GM12865 (cell line): ENCODE results near the gene OSM.
A peak's percentile ranks its signal among the peaks of the same experiment; 100 is the strongest.

Experiments used
- DNase-seq: peaks from one replicate; pipeline ENCODE4 v3.0.0; 2010; ENCODE audit warnings: low read depth
- H3K4me3 ChIP-seq: 2 replicates; pipeline ENCODE4 v1.5.1; 2011; ENCODE audit warnings: mild to moderate bottlenecking, low read depth, low read length, control low read depth
- CTCF ChIP-seq: IDR thresholded peaks from 2 replicates; pipeline ENCODE4 v1.5.1; 2011; ENCODE audit warnings: low read length, control low read depth, low read depth, inconsistent platforms; ENCODE audit not compliant: insufficient read depth; ENCODE audit errors: missing control alignments

OSM gene

GRCh38 chr22:30288419-30289140, 21.9 kb upstream of the OSM start:
- TF ChIP-seq CTCF, result no peak
- peak overlapping the region; percentile 73 for H3K4me3 ChIP-seq
- DNase-seq, result no peak

GRCh38 chr22:30287648-30288418, 21.2 kb upstream of the OSM start:
- peak; percentile 91 for DNase-seq
- no peak overlapping the region for H3K4me3 ChIP-seq
- TF ChIP-seq CTCF, result peak; percentile 89

DNA sequence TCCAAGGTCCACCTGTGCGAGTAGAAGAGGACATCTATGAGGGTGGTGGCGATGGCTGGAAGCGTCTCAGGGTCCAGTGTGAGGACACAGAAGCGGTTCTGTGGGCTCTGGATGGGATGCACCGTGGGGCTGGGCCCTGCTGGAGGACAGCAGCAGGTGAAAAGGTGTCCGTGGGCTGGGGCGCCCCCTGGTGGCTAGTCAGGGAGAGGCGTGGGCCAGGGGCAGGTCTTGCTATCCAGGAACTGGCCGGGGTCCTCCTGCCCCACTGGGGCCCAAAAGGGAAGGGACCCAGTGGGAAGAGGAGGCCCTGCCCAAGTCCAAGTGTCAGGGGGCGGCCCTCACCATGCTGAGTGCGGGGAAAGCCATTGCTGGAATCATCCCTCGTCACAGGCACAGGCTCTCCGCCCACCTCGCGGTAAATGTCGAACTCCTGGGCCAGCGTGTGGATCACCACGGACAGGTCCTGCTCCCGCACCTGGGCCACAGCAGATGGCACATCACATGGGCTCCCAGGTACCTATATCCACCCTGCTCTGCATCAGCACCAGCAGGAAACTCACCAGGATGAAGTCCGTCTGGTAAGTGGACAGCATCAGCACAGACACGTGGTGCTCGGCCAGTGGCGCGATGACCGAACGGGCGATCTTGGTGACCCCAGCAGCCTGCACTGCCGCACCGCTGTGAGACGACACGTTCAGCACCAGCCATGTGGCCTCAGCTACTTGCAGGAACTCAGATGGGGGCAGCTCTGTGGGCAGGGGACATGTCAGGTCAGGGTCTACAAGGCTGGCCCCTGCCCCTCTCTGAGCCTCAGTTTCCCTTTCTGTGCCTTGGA, 20.4 kb upstream of the OSM start:
- no peak overlapping the region for H3K4me3 ChIP-seq
- DNase-seq, result peak; percentile 81

DNA sequence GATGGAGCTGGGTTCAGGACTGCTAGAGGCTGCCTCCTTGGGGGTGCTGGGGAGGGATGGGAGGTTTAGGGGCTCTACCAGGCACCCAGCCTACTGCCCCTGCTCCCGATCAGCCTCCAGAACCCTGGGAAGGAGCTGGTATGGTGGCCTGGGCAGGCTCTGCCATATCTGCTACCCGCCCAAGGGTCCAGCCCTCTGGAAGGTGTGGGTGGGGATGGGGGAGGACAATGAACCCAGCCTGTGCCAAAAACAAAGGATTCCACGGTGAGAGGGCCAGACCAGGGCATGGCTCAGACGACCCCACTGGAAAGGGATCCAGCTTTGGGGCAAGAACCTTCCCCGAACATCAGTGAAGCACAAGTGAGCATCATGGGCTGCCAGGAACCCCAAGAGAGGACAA, 19.7 kb upstream of the OSM start:
- TF ChIP-seq CTCF, result no peak

More for the DNA sequence above, 20.4 kb upstream of the OSM start:
- peak; percentile 95 for TF ChIP-seq CTCF

GRCh38 chr22:30285846-30286200, 19.2 kb upstream of the OSM start:
- no peak overlapping the region for H3K4me3 ChIP-seq
- DNase-seq, result no peak
- no peak for TF ChIP-seq CTCF

More for the DNA sequence above, 19.7 kb upstream of the OSM start:
- no peak for DNase-seq
- H3K4me3 ChIP-seq, result no peak overlapping the region

- no peak for DNase-seq
- no peak for TF ChIP-seq CTCF
- H3K4me3 ChIP-seq, result no peak overlapping the region
These were observed 18.7 kb upstream of the OSM start for GRCh38 chr22:30285176-30285845.
